Fibroblast of lung (primary cell): ENCODE data around the gene KCNIP3. TPM values are rescaled to one million over a fixed set of nuclear protein-coding genes. Genes with fewer than 3 reads are reported as not detected.

Source experiments
- DNase-seq, 2 donors: peaks; one replicate each; pipeline versions ENCODE4 v3.0.0 to v3.0.0-alpha.2; 2010; ENCODE audit warnings: low read depth in 2 of 2
- H2AFZ ChIP-seq: 2 replicates; pipeline ENCODE4 v1.5.1; 2012; ENCODE audit warnings: low read length, control low read depth, inconsistent platforms
- H3K27ac ChIP-seq: 2 replicates; pipeline ENCODE4 v1.5.1; 2011; ENCODE audit warnings: low read length, control low read depth; ENCODE audit not compliant: insufficient read depth
- H3K27me3 ChIP-seq: 2 replicates; pipeline ENCODE4 v1.5.1; 2011; ENCODE audit warnings: mild to moderate bottlenecking, low read length; ENCODE audit not compliant: control insufficient read depth, insufficient read depth
- H3K36me3 ChIP-seq: 2 replicates; pipeline ENCODE4 v1.5.1; 2011; ENCODE audit warnings: low read length; ENCODE audit not compliant: control insufficient read depth, insufficient read depth
- H3K4me1 ChIP-seq: 2 replicates; pipeline ENCODE4 v1.5.1; 2011; ENCODE audit warnings: low read length; ENCODE audit not compliant: control insufficient read depth, insufficient read depth; ENCODE audit errors: extremely low read depth
- H3K4me2 ChIP-seq: 2 replicates; pipeline ENCODE4 v1.5.1; 2011; ENCODE audit warnings: low read length, control low read depth; ENCODE audit not compliant: insufficient read depth; ENCODE audit errors: extremely low read depth
- H3K4me3 ChIP-seq, 4 experiments: fragments of 200-600 bp in 1 of 4; sonication (generic) in 1 of 4; replicated peaks in 1 of 4; 2 replicates each; pipeline ENCODE4 v1.5.1; 2011 to 2016; ENCODE audit warnings: low read length in 4 of 4, low read depth in 3 of 4, mild to moderate bottlenecking in 3 of 4, control low read depth in 2 of 4, inconsistent platforms in 1 of 4, mixed read lengths in 1 of 4; ENCODE audit not compliant: insufficient read depth in 1 of 4; ENCODE audit errors: control extremely low read depth in 1 of 4
- H3K79me2 ChIP-seq: 2 replicates; pipeline ENCODE4 v1.5.1; 2012; ENCODE audit warnings: mild to moderate bottlenecking, low read length, inconsistent platforms; ENCODE audit not compliant: control insufficient read depth, insufficient read depth
- H3K9ac ChIP-seq: 2 replicates; pipeline ENCODE4 v1.5.1; 2011; ENCODE audit warnings: mild to moderate bottlenecking, low read length, control low read depth; ENCODE audit not compliant: insufficient read depth
- H3K9me3 ChIP-seq: 2 replicates; pipeline ENCODE4 v1.5.1; 2012; ENCODE audit warnings: low read depth, low read length; ENCODE audit not compliant: control insufficient read depth, insufficient read depth
- H4K20me1 ChIP-seq: 2 replicates; pipeline ENCODE4 v1.5.1; 2011; ENCODE audit warnings: low read length; ENCODE audit not compliant: control insufficient read depth, insufficient read depth; ENCODE audit errors: extremely low read depth
- EZH2 ChIP-seq: IDR thresholded peaks from 2 replicates; pipeline ENCODE4 v1.5.1; 2012; ENCODE audit warnings: low read length, control low read depth, mild to moderate bottlenecking; ENCODE audit errors: missing control alignments
- polyA plus RNA-seq, 2 donors: library from polyadenylated mRNA; depleted of rRNA in 1 of 2; stranded (reverse) in 1 of 2; unstranded in 1 of 2; fragments of >200 nt; gene quantifications; 2 replicates each; pipeline ENCODE4 v1.2.1, GENCODE V29; 2011 to 2012; ENCODE audit warnings: missing spikeins in 1 of 2
- total RNA-seq: library from RNA; depleted of rRNA; stranded (reverse); fragments of >200 nt; gene quantifications from 2 replicates; pipeline ENCODE4 v1.2.1, GENCODE V29; 2014
- TF ChIP-seq, protein P1 (sequence below), 2 donors: IDR thresholded peaks in 1 of 2; conservative IDR thresholded peaks in 1 of 2; 1 replicate in 1 of 2; 2 replicates in 1 of 2; pipeline ENCODE4 v1.5.1; 2011 to 2012; ENCODE audit warnings: low read length in 2 of 2, control low read depth in 1 of 2, inconsistent platforms in 1 of 2, low read depth in 1 of 2, mild to moderate bottlenecking in 1 of 2

KCNIP3 gene
- total and polyA plus RNA-seq, 2 donors (not counting 1 experiment from before 2014, with no cell fraction given) = 0.32 to 1.7 TPM

DNA sequence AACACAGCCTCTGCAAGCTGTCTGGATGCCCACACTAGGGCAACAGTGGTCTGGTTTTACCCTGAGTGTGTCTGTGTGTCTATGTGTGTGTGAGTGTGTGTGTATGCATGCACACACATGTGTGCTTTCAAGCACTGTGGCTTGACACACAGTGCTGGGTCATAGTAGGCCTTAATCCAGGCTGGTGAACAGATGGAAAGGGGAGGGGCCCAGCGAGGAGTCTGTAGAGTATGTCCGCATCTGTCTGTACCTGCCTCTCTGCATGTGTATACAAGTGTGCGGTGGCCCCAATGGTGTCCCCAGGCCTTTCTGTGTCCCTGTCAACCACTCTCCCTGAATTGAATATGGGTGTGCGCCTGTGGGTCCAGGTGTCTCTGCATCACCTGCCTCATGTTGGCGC is 9.3 kb upstream of the KCNIP3 start:
- H3K4me3 ChIP-seq = no peak overlapping the region
- no peak overlapping the region for H2AFZ ChIP-seq
- H3K4me1 ChIP-seq = no peaks in the 10 kb centered on the region
- no peaks in the 10 kb centered on the region for H3K27me3 ChIP-seq
- H3K27ac ChIP-seq = no peak overlapping the region
- no peak for TF ChIP-seq EZH2
- TF ChIP-seq, protein P1, sequence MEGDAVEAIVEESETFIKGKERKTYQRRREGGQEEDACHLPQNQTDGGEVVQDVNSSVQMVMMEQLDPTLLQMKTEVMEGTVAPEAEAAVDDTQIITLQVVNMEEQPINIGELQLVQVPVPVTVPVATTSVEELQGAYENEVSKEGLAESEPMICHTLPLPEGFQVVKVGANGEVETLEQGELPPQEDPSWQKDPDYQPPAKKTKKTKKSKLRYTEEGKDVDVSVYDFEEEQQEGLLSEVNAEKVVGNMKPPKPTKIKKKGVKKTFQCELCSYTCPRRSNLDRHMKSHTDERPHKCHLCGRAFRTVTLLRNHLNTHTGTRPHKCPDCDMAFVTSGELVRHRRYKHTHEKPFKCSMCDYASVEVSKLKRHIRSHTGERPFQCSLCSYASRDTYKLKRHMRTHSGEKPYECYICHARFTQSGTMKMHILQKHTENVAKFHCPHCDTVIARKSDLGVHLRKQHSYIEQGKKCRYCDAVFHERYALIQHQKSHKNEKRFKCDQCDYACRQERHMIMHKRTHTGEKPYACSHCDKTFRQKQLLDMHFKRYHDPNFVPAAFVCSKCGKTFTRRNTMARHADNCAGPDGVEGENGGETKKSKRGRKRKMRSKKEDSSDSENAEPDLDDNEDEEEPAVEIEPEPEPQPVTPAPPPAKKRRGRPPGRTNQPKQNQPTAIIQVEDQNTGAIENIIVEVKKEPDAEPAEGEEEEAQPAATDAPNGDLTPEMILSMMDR (conservative IDR thresholded peaks at IDR 0.05 in 1 of 2, IDR thresholded peaks at IDR 0.05 in 1 of 2; ENCODE audit: low read depth in 1 of 2, low read length in 2 of 2) = no peak
- no peaks in the 10 kb centered on the region for H3K9me3 ChIP-seq
- no peaks in the 10 kb centered on the region for H4K20me1 ChIP-seq
- H3K36me3 ChIP-seq = no peaks in the 10 kb centered on the region
- no peak overlapping the region for H3K9ac ChIP-seq
- no peak overlapping the region for H3K4me2 ChIP-seq
- H3K79me2 ChIP-seq = no peaks in the 10 kb centered on the region
- DNase-seq = no peak

DNA sequence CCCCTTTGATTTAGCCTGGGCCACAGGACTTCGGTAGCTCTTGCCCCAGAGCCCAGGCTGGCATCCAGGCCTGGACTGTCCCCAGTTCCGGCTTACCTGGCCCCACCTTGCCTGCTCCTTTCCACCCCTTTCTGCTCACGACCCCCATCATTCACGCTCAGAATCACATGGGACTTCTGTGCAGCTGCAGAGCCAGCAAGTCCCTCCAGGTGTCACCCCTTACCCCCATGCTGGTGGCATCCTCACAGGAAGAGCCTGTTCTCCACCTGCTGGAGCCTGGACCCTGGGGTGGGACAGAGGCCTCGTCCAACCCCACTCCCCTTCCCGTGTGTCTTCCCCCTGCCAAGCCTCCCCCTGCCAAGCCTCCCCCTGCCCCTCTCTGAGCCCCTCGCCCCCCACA is 7.9 kb upstream of the KCNIP3 start:
- DNase-seq = no peak
- H3K79me2 ChIP-seq = no peaks in the 10 kb centered on the region
- H3K4me1 ChIP-seq = no peaks in the 10 kb centered on the region
- H3K27me3 ChIP-seq = no peaks in the 10 kb centered on the region
- TF ChIP-seq, protein P1 (conservative IDR thresholded peaks at IDR 0.05 in 1 of 2, IDR thresholded peaks at IDR 0.05 in 1 of 2; ENCODE audit: low read depth in 1 of 2, low read length in 2 of 2) = no peak
- TF ChIP-seq EZH2 = no peak
- no peaks in the 10 kb centered on the region for H3K36me3 ChIP-seq
- no peak overlapping the region for H3K27ac ChIP-seq
- no peak overlapping the region for H3K9ac ChIP-seq
- H3K4me2 ChIP-seq = no peak overlapping the region
- no peaks in the 10 kb centered on the region for H4K20me1 ChIP-seq
- no peak overlapping the region for H3K4me3 ChIP-seq
- H2AFZ ChIP-seq = no peak overlapping the region
- H3K9me3 ChIP-seq = no peaks in the 10 kb centered on the region

DNA sequence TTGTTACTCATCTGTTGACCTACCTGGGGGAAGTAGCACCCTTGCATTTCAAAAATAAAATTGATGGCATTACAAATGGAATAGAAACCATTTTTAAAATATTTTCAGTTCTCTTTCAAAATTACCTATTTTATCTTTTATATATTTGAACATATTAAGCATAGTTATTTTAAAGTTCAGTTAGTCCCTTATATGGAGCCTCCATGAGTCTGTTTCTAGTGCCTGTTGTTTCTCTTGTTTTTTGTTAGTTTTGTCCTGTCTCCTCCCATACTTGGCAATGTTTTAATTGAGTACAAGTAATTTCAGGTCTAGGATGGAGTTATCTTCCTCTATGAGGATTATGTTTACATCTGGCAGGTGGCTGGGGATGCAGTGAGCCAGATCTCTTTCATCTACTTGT is 5.9 kb upstream of the KCNIP3 start:
- no peak overlapping the region for H2AFZ ChIP-seq
- H3K4me3 ChIP-seq = no peak overlapping the region
- H3K27me3 ChIP-seq = no peaks in the 10 kb centered on the region
- no peak overlapping the region for H3K27ac ChIP-seq
- H3K4me2 ChIP-seq = no peak overlapping the region
- no peaks in the 10 kb centered on the region for H3K4me1 ChIP-seq
- no peaks in the 10 kb centered on the region for H4K20me1 ChIP-seq
- no peak overlapping the region for H3K9ac ChIP-seq
- no peaks in the 10 kb centered on the region for H3K36me3 ChIP-seq
- TF ChIP-seq, protein P1 (conservative IDR thresholded peaks at IDR 0.05 in 1 of 2, IDR thresholded peaks at IDR 0.05 in 1 of 2; ENCODE audit: low read depth in 1 of 2, low read length in 2 of 2) = no peak
- TF ChIP-seq EZH2 = no peak
- H3K79me2 ChIP-seq = no peaks in the 10 kb centered on the region
- DNase-seq = no peak
- no peaks in the 10 kb centered on the region for H3K9me3 ChIP-seq
